ENCODE data around the gene BUB1B.

Gene BUB1B

DNA sequence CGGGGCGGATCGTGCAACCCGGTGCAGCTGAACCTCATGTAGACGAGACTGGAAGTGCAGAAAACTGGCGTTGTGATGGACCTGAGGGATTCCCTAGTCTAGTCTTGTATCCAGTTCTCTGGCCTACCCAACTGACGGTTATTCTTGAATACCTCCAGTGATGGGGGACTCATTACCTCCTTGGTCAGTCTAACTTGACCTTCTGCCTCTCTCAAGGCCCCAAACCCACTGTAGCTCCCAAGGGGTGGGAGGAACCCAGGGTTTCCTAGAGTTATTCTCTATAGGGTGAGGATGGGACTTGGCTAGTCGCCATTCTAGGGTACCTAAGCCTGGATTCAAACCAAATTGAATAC lies 89.4 kb downstream of the BUB1B start:
- H3K27me3 ChIP-seq (replicated peaks; ENCODE audit: insufficient read depth, low read length): peaks cover 15% of the 10 kb centered on the region; the same call in 1 of the 2 replicates
- H3K9ac ChIP-seq (ENCODE audit: low read length): no peak overlapping the region
- no peak overlapping the region for H2AFZ ChIP-seq (ENCODE audit: low read length)
- no peaks in the 10 kb centered on the region for H3K9me2 ChIP-seq (replicated peaks; ENCODE audit: insufficient read depth, low read length)
- H3K27ac ChIP-seq (ENCODE audit: low read length): no peak overlapping the region
- H3K36me3 ChIP-seq (replicated peaks; ENCODE audit: insufficient read depth, low read length): no peaks in the 10 kb centered on the region
- DNase-seq: no peak
- no peaks in the 10 kb centered on the region for H3K79me2 ChIP-seq (ENCODE audit: low read length)
- H3F3A ChIP-seq (ENCODE audit: insufficient read depth, low read length): no peaks in the 10 kb centered on the region
- TF ChIP-seq EZH2 (optimal IDR thresholded peaks at IDR 0.05; ENCODE audit: low read depth, low read length) (no peak), EZH2phosphoT487 (IDR thresholded peaks at IDR 0.05; ENCODE audit: low read length) (no peak)
- TF ChIP-seq, protein P1, sequence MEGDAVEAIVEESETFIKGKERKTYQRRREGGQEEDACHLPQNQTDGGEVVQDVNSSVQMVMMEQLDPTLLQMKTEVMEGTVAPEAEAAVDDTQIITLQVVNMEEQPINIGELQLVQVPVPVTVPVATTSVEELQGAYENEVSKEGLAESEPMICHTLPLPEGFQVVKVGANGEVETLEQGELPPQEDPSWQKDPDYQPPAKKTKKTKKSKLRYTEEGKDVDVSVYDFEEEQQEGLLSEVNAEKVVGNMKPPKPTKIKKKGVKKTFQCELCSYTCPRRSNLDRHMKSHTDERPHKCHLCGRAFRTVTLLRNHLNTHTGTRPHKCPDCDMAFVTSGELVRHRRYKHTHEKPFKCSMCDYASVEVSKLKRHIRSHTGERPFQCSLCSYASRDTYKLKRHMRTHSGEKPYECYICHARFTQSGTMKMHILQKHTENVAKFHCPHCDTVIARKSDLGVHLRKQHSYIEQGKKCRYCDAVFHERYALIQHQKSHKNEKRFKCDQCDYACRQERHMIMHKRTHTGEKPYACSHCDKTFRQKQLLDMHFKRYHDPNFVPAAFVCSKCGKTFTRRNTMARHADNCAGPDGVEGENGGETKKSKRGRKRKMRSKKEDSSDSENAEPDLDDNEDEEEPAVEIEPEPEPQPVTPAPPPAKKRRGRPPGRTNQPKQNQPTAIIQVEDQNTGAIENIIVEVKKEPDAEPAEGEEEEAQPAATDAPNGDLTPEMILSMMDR (IDR thresholded peaks at IDR 0.05; ENCODE audit: low read length): no peak
- H4K20me1 ChIP-seq (ENCODE audit: insufficient read depth, low read length): no peaks in the 10 kb centered on the region
- H3K9me3 ChIP-seq (replicated peaks; ENCODE audit: insufficient read depth, low read length): no peaks in the 10 kb centered on the region
- no peak overlapping the region for H3K4me2 ChIP-seq (ENCODE audit: low read depth, low read length)
- H3K4me1 ChIP-seq (ENCODE audit: low read length): no peaks in the 10 kb centered on the region
- H3K4me3 ChIP-seq (ENCODE audit: low read length): no peak overlapping the region

DNA sequence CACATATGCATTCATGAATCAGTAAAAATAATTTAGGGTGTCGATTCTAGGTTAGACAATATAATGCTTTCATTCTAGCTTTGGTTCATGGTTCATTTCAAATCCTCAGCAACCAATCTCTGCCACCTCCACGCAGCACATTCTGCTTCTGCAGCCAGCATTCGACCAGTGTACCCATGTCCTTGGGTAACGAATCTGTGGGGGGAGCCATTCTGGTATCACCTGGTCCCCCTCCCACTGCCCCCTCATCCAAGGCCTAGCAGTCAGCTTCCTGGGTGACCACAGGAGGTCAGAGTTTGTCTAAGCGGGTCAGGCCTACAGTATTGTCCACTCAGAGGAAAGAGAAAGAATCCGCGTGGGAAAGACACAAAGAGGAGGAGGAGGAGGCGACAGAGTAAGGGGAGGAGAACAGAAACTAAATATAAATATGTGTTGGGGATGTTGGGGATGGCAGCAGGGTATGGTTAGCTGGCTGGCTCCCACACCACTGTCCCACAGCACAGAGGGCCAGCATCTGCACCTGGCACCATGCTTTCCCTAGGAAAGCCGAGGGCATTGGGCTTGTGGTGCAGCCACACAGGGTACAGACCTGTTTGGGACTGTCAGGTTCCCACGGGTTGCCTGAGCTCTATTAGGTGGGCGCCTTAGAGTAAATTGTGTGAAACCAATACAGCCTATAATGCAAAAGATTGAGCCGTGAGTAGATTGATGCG lies 90.1 kb downstream of the BUB1B start:
- TF ChIP-seq EZH2phosphoT487 (IDR thresholded peaks at IDR 0.05; ENCODE audit: low read length) (no peak), EZH2 (optimal IDR thresholded peaks at IDR 0.05; ENCODE audit: low read depth, low read length) (no peak)
- TF ChIP-seq, protein P1 (IDR thresholded peaks at IDR 0.05; ENCODE audit: low read length): no peak
- H3K9me3 ChIP-seq (replicated peaks; ENCODE audit: insufficient read depth, low read length): no peaks in the 10 kb centered on the region
- H3K36me3 ChIP-seq (replicated peaks; ENCODE audit: insufficient read depth, low read length): no peaks in the 10 kb centered on the region
- no peak overlapping the region for H3K9ac ChIP-seq (ENCODE audit: low read length)
- H3K27ac ChIP-seq (ENCODE audit: low read length): no peak overlapping the region
- DNase-seq: no peak
- no peaks in the 10 kb centered on the region for H3F3A ChIP-seq (ENCODE audit: insufficient read depth, low read length)
- H3K4me3 ChIP-seq (ENCODE audit: low read length): no peak overlapping the region
- H2AFZ ChIP-seq (ENCODE audit: low read length): no peak overlapping the region
- no peaks in the 10 kb centered on the region for H3K79me2 ChIP-seq (ENCODE audit: low read length)
- no peak overlapping the region for H3K4me2 ChIP-seq (ENCODE audit: low read depth, low read length)
- H3K4me1 ChIP-seq (ENCODE audit: low read length): no peaks in the 10 kb centered on the region
- peaks cover 15% of the 10 kb centered on the region; the same call in 1 of the 2 replicates for H3K27me3 ChIP-seq (replicated peaks; ENCODE audit: insufficient read depth, low read length)
- no peaks in the 10 kb centered on the region for H4K20me1 ChIP-seq (ENCODE audit: insufficient read depth, low read length)
- H3K9me2 ChIP-seq (replicated peaks; ENCODE audit: insufficient read depth, low read length): no peaks in the 10 kb centered on the region

DNA sequence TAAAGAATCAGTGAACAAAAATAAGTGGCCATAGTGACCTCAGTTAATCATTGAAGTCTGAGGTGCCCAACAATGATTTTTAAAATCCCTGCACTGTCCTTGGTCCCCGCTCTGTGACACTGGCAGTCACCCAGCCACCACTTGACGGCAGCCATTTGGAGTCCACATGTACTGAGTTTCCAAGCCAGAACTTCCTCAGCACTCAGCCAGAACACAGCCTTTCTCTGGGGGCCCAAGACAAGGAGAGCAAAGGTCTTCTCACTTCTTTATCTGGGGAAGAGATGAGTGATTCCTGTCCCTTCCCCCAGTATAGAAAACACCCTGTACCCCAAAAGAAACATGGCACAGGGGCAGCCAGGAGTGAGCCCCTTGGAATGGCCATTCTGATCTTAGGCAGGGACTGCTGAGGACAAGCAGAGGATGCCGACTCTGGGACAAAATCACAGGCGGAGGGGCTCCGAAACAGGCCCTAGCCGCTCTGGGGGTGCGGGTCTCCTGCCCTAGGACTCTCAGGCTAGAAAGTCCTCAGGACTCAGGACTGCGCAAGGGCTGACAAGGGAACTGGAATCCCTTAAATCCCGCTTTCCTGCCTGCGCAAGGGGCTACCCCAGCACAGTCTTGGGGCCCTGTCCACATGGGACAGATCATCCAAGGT lies 90.7 kb downstream of the BUB1B start:
- no peaks in the 10 kb centered on the region for H3K36me3 ChIP-seq (replicated peaks; ENCODE audit: insufficient read depth, low read length)
- H3K4me2 ChIP-seq (ENCODE audit: low read depth, low read length): no peak overlapping the region
- H3K9me2 ChIP-seq (replicated peaks; ENCODE audit: insufficient read depth, low read length): no peaks in the 10 kb centered on the region
- H4K20me1 ChIP-seq (ENCODE audit: insufficient read depth, low read length): no peaks in the 10 kb centered on the region
- H3K27me3 ChIP-seq (replicated peaks; ENCODE audit: insufficient read depth, low read length): peaks cover 15% of the 10 kb centered on the region; the same call in 1 of the 2 replicates
- H3K9me3 ChIP-seq (replicated peaks; ENCODE audit: insufficient read depth, low read length): no peaks in the 10 kb centered on the region
- H3K79me2 ChIP-seq (ENCODE audit: low read length): no peaks in the 10 kb centered on the region
- TF ChIP-seq EZH2phosphoT487 (IDR thresholded peaks at IDR 0.05; ENCODE audit: low read length) (no peak), EZH2 (optimal IDR thresholded peaks at IDR 0.05; ENCODE audit: low read depth, low read length) (no peak)
- TF ChIP-seq, protein P1 (IDR thresholded peaks at IDR 0.05; ENCODE audit: low read length): no peak
- H3K4me3 ChIP-seq (ENCODE audit: low read length): no peak overlapping the region
- DNase-seq: no peak
- H3K9ac ChIP-seq (ENCODE audit: low read length): no peak overlapping the region
- no peak overlapping the region for H3K27ac ChIP-seq (ENCODE audit: low read length)
- no peaks in the 10 kb centered on the region for H3K4me1 ChIP-seq (ENCODE audit: low read length)
- H2AFZ ChIP-seq (ENCODE audit: low read length): no peak overlapping the region
- no peaks in the 10 kb centered on the region for H3F3A ChIP-seq (ENCODE audit: insufficient read depth, low read length)

Data from MM.1S (cell line).